Left renal cortex interstitium (tissue), 4 donors: ENCODE measurements around the gene ASCL2. TPM values are rescaled to one million over a fixed set of nuclear protein-coding genes. Genes with fewer than 3 reads are reported as not detected.
"Not testable (repeated sequence)": the region's sequence is repeated elsewhere in the genome, so short reads cannot be mapped to it uniquely, and the experiment has no call there.

Source experiments
- DNase-seq, 4 donors: peaks; one replicate each; pipeline ENCODE4 v3.0.0-alpha.2; 2013; ENCODE audit warnings: low read depth in 4 of 4, low spot score in 2 of 4, missing footprints in 1 of 4
- polyA plus RNA-seq, 4 donors: library from polyadenylated mRNA; unstranded; fragments of 120-200 nt; gene quantifications; one replicate each; pipeline ENCODE4 v1.2.1, GENCODE V29; 2013; ENCODE audit not compliant: insufficient read length in 4 of 4

The ASCL2 gene
- polyA plus RNA-seq, 4 donors, result 2.1 to 4.5 (median 3.6) TPM

DNA sequence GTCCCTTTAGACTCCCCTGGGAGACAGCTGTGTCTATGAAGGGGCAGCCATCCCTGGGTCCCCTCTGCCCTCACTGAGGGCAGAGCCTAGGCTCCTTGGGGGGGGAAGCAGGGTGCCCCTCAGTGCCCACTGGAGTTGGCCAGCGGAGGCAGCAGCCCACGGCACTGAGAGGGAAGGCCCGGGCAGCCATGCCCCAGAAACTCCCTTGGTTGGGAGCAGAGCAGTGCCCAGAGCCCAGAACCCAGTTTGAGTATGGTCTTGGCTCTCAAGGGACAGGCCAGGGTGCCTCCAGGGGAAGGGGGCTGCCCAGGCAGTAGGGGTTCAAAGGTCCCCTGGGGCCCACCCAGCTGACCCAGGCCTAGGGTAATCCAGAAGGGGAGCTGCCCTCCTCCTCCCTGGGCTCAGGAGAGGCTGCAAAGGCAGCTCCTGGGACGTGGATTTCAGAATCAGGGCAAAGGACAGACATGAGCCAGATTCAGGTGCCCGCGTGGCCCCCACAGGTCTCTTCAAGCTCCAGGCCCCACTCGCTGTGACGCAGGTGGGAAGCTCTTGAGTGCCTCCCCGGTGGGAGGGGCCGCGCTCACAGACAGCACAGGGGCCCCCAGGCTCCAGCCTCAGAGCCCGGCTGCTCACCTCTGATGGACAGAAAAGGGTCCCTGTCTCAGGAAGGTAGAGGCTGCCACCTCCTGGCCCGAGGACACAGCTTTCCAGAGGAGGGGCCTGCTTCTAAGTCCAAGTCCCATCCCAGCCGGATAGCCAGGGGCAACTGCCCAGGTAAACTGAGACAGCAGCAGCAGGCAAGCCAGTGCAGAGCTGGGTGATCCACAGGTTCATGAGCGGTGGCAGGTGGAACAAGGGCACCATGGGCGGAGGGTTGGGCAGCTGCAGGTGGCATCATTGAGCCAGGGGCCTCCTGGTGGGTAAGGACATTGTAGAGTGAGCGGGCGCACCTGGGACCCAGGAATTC is 28.7 kb upstream of the ASCL2 start:
- no peak for DNase-seq

DNA sequence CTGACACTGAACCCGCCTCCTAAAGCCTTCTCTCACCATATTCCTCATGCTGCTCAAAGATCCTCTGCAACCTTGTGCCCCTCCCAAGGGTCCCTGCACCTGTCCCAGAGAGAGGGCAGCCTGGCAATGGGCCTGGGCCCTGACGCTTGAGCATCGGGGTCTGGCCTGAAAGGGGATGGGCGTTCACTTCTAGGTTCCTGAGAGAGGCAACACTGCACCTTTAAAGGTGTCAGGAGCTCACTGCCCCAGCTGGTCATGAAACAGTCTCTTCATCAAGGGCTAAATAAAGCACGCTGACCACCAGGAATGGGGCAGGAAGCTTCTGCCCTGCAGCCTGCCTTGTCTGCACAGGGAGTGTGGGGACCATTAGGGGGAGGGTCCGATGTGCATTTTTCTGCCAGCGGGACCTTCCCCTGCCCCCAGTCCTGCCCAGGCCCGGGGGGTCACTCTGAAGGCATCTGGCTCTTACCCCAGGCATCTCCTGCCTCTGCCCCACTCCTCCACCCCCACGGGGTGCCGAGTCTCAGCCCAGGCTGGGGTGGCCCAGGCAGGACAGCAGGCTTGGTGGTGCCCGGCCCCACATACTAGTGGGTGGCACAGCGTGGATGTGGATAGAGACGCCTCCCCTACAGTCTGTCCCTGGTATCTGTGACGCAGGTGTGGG is 27.9 kb upstream of the ASCL2 start:
- DNase-seq, result no peak

DNA sequence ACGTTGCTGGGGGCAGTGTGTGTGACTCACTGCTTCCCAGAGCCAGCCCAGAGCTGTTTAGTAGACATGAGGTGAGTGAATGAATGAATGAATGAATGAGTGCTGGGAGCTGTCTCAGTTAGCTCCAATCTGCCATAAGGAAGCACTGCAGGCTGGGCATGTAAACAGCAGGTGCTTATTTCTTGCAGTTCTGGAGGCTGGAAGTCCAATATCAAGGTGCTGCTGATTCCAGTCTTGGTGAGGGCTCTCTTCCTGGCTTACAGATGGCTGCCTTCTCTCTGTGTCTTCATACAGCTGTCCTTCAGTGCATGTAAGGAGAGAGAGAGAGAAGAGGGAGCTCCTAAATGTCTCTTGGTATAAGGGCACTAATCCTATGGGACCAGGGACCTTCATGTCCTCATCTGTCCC is 27.2 kb upstream of the ASCL2 start:
- DNase-seq, result no peak

DNA sequence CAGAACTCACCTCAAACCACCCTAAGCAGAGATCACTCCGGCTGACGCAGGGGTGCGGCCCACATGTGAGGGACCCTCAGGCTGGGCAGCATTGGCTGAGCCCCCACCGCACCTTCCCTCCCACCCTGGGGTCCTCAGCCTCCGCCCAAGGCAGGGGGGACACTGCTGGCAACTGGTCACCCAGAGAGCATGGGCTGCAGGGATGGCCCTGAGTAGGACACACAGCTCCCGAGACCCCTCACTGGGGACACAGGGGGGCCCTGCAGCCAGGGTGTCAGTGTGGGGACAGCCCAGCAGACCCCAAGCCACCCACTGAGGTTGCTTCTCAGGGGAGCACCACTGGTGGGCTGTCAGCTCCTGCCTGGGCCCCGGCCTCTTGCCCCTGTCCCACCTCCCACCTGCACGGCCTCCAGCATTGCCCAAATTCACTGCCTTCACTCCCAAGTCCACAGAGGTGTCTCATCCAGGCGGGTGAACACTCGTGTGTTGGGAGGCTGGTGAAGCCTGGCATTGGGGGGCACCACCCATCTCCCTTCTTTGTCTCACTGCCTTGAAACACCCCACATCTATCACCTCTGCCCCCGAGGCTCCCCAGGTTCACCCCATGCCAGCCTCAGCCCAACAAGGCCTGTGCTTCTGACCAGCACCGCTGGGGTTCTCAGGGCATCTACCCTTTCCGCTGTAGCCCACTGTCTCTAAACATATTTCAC is 26.7 kb upstream of the ASCL2 start:
- no peak for DNase-seq

DNA sequence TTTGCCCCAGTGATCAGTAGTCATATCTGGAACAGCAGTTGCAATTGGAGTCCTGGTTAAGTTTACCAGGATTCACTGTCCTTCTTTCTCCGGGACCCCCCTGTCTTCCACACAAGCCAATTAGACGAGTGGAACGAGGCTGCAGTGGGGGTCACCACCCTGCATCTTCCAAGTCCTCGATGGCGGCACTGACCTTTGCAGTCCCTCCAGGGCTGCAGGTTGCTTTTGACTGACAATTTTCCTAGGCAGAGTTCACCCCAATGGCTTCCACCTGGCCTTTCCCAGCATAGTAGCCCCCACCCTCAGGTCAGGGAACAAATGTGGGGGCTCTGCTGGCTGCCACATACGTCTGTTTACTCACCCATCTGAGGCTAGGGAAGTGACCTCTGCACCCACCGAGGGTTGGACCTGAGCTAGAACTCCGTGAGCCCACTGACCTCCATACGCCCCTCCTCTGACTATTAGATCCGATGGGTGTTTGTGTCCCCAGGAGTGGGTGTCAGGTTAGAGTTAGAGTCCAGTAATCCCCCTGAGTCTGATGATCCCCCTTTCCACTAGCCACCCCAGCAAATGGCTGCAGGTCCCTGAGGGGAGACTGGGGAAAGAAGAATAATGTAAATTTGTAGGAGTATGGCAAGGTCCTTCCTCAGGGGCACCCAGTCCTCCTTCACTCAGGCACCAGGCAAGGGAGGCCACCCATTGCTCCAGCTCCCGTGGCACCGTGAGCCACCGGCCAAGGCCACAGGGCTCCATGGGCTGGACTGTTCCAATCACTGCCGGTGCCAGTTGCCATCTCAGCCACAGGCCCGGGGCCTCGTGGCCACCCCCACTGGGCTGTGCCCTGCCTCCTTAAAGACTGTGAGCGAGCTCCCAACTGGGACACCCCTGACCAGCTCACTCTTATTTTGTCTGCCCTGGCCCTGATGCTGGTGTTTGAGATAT is 25.9 kb upstream of the ASCL2 start:
- no peak for DNase-seq

DNA sequence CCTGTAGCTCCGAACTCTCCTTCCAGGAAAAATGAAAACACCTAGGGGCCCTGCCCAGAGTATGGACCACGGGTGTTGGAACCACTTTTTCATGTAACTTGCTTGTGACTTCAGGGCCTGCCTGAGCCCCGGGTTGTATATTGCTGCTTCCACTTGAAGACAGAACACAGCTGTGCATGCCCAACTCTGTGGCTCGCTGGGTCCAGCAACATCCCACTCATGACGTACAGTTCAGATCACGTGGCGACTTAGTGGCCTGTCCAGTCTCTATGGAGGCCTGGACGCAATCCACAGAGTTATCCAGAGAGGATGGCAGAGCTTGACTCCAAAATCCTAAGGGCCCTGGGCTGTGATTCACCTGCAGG is 24.5 kb upstream of the ASCL2 start:
- DNase-seq, result no peak

DNA sequence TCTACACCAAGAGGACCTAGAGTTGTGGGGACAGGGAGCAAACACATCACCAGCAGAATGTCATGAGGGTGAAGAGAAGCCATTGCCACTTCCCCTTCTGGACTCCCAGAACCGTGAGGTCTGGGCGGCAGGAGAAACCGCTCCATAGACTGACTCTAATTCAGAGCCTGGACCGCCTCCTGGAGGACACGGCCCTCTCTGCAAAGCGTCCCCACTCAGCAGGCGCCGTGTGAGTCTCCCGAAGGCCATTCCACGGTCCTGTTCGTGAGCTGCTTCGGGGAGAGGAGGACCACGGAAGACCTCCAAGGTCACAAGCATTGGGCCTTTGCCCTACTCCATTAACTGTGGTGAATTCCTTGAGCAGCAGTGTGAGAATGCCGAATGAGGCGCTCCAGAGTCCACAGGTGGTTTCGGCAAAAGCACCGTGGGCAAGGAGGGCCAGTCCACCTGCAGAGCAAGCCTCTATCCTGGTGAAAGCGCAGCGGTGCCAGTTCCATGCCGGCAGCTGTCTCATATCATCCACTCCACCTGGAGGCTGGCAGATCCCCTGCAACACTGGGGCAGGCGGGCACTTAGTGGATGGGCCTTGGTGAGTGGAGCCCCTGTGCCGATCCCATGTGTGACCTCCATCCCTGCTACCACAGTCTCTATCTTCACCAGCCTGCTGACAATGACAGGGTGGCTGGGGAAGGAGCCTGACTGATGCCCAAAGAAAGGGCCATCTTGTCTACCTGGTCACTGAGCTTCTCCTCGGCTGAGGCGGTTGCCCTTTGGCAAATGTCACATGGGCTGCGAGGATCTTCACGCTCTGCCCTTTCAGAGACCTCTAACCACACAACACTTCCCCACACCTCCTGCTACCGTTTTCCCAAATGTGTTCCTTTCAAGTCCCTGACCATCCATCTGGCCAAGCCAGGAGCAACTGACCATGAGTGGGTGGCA is 23.9 kb upstream of the ASCL2 start:
- DNase-seq, result no peak

DNA sequence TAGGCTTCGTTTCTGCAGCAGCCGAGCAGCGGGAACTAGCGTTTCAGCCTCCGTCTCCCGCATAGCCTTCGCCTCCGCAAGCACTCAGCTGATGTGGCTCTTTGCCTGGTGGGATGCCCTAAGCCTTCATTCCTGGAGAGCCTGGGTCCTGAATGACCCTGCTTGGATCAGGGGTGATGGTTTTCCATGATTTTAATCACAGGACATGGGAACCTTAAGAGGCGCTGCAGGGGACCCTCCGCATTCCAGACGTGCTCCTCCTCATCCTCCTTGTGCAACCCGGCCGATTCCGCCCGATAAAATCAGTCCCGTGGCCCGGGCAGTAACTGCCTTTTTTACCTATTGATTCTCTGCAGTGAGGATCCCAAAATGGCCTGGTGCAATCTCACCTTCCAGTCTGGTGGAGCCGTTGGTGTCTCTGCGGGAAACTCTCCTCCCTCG is 23.2 kb upstream of the ASCL2 start:
- DNase-seq, result no peak

DNA sequence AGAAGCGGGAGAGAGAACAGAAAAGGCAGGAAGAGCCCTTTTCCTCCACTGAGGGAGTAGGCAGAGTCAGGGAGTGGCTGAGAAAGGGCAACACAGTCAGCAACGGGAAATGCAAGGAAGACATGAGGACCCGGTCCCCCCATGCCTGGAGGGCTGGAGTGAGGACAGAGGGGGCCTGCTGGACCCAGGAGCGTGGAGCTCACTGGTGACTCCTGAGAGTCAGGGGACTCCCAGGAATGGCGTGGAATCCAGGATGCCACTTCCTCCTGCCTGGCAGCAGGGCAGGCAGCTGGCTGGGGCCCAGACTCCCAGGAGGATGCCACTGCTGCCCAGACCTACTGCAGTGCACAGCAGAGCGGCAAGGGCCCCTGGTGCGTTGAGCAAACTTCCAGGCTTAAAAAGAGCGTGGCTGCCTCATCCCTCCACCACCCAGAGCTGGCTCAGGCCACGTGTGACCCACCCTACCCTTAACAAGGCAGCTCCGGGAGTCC is 20.0 kb upstream of the ASCL2 start:
- no peak for DNase-seq

DNA sequence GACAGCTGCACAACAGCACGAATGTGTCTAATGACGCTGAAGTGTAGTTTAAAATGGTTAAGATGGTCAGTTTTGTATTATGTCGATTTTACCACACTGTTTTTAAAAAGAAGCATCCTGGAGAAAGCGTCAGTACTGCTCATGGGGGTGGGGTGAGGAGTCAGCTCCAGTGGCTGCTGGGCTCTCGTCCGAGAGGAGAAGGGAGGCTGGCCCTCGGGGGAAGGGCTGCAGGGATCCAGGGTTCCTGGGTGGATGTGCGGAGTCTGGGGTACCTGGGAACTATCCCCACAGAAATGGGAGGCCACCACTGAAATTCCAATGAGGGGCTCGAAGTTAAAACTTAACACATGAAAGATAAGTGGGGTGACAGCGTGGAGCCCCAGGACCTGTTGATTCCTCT is 19.5 kb upstream of the ASCL2 start:
- no peak for DNase-seq

DNA sequence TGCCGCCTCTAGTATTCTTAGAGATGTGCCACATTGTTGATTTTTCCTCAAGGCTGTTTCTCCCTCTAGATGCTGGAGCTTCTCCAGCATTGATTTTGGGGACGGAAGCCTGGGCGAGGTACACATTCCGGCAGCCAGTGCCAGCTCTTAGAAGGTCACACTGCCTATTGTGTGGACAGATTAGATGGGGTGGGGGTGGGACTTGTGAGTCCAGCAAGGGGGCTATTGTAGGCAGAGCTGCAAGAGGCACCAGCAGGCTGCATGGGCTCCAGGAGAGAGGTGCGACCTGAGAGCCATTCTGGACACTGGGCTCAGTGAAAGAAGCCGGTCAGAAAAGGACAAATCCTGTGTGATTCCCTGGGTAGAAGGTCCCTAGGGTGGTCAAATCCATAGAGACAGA is 19.0 kb upstream of the ASCL2 start:
- no peak for DNase-seq

DNA sequence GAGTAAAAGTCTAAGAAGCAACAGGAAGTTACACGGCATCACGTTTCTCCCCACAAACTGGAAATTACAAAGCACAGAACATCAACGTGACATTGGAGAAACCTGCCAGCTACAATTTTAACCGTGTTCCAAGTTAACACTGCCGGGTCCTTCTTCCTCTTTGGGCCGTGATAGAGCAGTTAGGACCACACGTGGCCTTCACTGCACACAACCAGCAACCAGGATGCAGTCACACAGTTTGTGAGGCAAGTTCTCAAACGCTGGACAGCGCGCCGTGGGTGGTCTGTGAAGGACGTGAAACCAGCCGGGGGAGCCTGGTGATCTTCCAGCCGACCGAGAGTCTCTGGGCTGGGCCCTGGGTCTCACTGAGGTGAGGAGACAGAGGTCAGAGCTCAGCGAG is 16.7 kb upstream of the ASCL2 start:
- DNase-seq, result no peak

DNA sequence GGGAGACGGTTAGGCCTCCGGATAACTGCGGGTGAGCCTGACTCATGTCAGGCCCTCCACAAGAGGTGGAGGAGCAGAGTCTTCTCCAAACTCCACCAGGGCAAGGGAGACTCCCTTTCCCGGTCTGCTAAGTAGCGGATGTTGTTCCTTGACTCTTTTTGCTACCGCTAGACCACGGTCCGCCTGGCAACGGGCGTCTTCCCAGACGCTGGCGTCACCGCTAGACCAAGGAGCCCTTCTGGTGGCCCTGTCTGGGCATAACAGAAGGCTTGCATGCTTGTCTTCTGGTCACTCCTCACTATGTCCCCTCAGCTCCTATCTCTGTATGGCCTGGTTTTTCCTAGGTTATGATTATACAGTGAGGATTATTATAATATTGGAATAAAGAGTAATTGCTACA is 16.0 kb upstream of the ASCL2 start:
- DNase-seq, result not testable (repeated sequence)

DNA sequence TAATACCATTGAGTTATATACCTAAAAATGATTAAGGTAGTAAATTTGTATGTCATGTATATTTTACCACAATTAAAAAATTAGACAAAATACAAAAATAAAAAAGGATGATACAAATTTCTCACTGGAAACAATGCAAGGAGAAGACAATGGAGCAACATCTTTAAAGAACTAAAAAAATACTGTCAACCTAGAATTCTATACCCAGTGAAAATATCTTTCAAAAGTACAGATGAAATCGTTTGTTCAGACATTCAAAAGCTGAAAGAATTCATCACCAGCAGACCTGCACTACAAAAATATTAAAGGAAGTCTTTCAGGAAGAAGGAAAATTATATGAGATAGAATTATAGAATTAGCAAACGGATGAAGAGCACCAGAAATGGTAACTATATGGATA is 9.8 kb upstream of the ASCL2 start:
- no peak for DNase-seq

DNA sequence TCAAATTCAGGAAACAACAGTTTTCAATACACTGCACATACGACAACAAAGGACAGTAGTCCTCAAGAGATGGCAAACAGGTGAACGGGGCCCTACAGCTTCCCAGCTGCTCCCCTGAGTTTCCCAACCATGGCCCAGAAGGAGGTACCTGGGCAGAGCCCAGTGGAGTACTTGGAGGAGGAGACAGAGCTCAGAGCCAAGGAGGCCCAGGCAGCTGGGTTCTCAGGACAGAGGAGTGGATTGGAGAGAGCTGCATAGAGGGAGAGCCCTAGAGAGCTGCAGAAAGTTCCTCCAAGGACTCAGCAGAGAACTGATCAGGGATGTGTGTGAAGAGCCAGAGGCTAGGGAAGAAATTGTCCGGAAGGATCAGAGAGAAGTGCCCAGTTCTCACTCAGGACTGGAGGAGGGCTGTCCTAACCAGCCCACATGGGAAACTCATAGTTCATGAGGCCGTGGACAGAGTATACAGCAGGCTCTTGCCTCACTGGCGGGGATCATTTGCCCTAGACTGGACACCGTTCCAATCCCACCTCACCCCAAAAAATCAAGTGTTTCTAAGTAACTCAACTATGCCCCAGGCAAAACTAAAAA is 7.6 kb upstream of the ASCL2 start:
- no peak for DNase-seq

DNA sequence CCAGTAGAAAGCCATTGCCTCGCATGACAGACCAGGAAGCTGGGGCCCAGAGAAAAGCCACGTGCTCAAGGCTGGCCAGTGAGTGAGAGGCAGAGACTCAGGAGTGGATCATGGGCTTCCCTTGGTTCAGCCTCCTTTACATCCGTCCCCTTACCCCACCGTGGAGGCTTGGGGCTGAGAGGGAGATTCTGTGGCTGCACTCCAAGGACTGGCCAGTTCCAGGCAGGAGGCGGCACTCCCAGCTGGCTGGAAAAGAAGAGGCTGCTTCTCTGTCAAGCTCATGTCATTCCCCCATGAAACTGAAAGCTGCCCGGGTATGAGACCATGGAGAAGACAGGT is 6.6 kb upstream of the ASCL2 start:
- DNase-seq, result no peak

DNA sequence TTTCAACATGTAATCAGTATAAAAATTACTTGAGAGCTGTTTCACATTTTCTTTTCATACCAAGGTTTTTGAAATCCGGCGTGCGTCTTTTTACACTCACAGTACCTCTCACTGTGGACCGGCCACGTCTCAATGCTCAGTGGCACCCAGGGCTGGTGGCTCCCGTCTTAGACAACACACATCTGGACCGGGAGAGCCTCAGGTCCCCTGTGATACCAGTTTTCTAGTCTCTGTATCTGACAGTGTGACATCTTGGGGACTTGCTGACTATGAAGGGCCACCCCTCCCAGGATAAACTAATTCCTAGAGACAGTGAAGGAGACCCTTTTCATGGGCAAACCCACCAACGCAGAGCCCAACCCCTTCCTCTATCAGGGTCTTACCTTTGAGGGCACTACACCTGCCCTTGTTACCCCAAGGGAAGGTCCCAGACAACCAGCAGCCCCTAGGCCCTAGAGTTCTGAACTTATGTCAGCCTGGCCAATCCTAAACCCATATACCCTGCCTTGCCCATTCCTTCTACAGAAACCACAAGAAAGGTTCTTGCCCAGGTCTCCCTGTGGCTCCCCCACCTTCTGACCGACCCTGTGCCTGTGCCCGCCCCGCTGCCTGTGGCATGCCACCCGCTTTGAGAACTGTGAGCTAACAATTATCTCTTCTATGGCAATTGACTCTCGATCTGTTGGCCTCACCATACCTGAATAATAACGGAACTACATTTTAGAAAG is 6.1 kb upstream of the ASCL2 start:
- DNase-seq, result no peak
